ENCODE measurements around the gene DGKA. TPM values are rescaled to one million over a fixed set of nuclear protein-coding genes. Genes with fewer than 3 reads are reported as not detected.

Gene DGKA
- total and polyA plus RNA-seq, 2 of the 13 experiments (the other 11 are each of a cell fraction or from before 2014, with no cell fraction given): 2.4 to 5.4 TPM

DNA sequence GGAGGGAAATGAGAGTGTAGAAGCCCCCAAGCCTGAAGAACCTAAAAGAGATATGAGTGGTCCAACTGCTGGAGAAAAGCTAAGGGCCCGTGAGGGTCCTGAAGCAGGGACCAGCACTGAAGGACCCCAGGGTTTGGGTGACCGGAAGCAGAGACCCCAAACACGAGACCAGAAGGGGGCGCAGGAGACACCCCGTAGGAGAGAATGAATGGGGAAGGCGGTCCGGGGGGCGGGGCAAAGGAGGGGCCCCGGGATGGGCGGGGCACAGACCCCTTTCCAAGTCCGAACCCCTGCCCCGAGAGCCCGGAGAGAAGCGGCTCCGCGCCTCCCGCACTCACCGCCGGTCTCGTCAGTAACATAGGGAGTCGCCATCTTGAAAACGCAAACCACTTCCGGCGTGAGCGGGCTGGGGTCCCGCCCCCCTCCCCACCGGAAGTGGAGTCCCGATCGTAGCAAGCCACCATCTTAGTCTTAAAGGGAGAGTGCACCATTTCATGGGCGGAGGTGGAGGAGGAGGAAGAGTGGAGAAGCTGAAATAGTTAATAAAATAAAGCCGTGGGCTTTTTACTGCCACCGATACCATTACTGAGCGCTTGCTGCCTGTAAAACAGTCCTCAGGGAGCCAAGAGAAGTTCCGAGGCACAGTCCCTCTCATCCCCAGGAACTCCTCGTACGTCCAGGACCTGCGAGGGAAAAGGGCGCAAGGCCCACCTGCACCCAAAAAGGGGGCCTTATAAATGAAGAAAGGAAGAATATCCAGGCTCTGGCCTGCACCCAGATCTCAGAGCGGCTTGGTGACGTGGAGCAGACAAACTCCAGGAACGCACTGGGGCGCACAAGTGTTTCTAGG lies 4.0 kb upstream of the DGKA start (continued):
- TF ChIP-seq ZNF318 (CRISPR knock-in tag; IDR thresholded peaks at IDR 0.05) (no peak), ZXDC (CRISPR knock-in tag; IDR thresholded peaks at IDR 0.05) (no peak), RORA (CRISPR knock-in tag; IDR thresholded peaks at IDR 0.05) (no peak), PHF21A (CRISPR knock-in tag; IDR thresholded peaks at IDR 0.05) (peak; percentile 30; the same call in 1 of the 2 replicates), PREB (CRISPR knock-in tag; IDR thresholded peaks at IDR 0.05) (no peak), ZNF619 (CRISPR knock-in tag; IDR thresholded peaks at IDR 0.05) (no peak), SIN3B (IDR thresholded peaks at IDR 0.05; ENCODE audit: low read length) (no peak), NFYC (CRISPR knock-in tag; IDR thresholded peaks at IDR 0.05) (no peak), NR2C2 (CRISPR knock-in tag; IDR thresholded peaks at IDR 0.05; ENCODE audit: borderline replicate concordance) (peak; percentile 66; the same call in 1 of the 2 replicates), SUZ12 (IDR thresholded peaks at IDR 0.05; ENCODE audit: low read depth, low read length) (no peak), SP1 (IDR thresholded peaks at IDR 0.05) (no peak), SP1 (CRISPR knock-in tag; IDR thresholded peaks at IDR 0.05) (peak; percentile 64; the same call in 1 of the 2 replicates), ZNF747 (CRISPR knock-in tag; IDR thresholded peaks at IDR 0.05; ENCODE audit: borderline replicate concordance) (no peak)
- TF ChIP-seq, protein P1, sequence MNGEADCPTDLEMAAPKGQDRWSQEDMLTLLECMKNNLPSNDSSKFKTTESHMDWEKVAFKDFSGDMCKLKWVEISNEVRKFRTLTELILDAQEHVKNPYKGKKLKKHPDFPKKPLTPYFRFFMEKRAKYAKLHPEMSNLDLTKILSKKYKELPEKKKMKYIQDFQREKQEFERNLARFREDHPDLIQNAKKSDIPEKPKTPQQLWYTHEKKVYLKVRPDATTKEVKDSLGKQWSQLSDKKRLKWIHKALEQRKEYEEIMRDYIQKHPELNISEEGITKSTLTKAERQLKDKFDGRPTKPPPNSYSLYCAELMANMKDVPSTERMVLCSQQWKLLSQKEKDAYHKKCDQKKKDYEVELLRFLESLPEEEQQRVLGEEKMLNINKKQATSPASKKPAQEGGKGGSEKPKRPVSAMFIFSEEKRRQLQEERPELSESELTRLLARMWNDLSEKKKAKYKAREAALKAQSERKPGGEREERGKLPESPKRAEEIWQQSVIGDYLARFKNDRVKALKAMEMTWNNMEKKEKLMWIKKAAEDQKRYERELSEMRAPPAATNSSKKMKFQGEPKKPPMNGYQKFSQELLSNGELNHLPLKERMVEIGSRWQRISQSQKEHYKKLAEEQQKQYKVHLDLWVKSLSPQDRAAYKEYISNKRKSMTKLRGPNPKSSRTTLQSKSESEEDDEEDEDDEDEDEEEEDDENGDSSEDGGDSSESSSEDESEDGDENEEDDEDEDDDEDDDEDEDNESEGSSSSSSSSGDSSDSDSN (CRISPR knock-in tag; IDR thresholded peaks at IDR 0.05): no peak
